K562 (cell line): ENCODE results near the gene RAI14. TPM values are rescaled to one million over a fixed set of nuclear protein-coding genes. Genes with fewer than 3 reads are reported as not detected.
A peak's percentile ranks its signal among the peaks of the same experiment; 100 is the strongest.

Experiments used
- ATF7 ChIP-seq: fragments of 450-650 bp; IDR thresholded peaks from 2 replicates; pipeline ENCODE4 v1.7.1; 2014; ENCODE audit warnings: mild to moderate bottlenecking, moderate library complexity
- BACH1 ChIP-seq: fragments of 200-800 bp; sonication (Bioruptor generic); IDR thresholded peaks from 2 replicates; pipeline ENCODE4 v1.6.1; 2016; ENCODE audit warnings: missing genetic modification characterization, missing compliant biosample characterization
- HIVEP1 ChIP-seq: fragments of 250-450 bp; sonication (Bioruptor Pico); IDR thresholded peaks from 2 replicates; pipeline ENCODE4 v1.4.0; 2020; ENCODE audit warnings: mild to moderate bottlenecking
- KLF1 ChIP-seq: fragments of 450-650 bp; IDR thresholded peaks from 2 replicates; pipeline ENCODE4 v1.6.1; 2016; ENCODE audit warnings: missing genetic modification characterization, missing compliant biosample characterization
- POLR2B ChIP-seq: fragments of 450-650 bp; IDR thresholded peaks from 2 replicates; pipeline ENCODE4 v1.6.1; 2018; ENCODE audit warnings: low read depth; ENCODE audit not compliant: partially characterized antibody
- polyA plus RNA-seq, 8 experiments: library from polyadenylated mRNA; depleted of rRNA in 4 of 8; stranded (reverse) in 5 of 8; unstranded in 3 of 8; fragments of >200 nt; fragmentation: Nextera tagmentation in 2 of 8; fragmentation: Illumina TruSeq in 1 of 8; extraction: Ambion mirVana in 2 of 8; extraction: Trizol in 1 of 8; gene quantifications; 2 replicates each; pipeline versions ENCODE4 v1.2.1 to v1.2.3, GENCODE V29; 2011 to 2014; ENCODE audit warnings: inconsistent platforms in 1 of 8, missing spikeins in 1 of 8
- total RNA-seq, 7 experiments: library from RNA; depleted of rRNA in 6 of 7; stranded (reverse); fragments of >200 nt in 6 of 7; fragmentation: Illumina TruSeq in 2 of 7; extraction: Trizol in 2 of 7; gene quantifications; 2 replicates each; pipeline versions ENCODE4 v1.2.1 to v1.2.3, GENCODE V29; 2011 to 2021; ENCODE audit warnings: low replicate concordance in 1 of 7
- TF ChIP-seq, protein P1 (sequence below): sonication (generic); IDR thresholded peaks from 2 replicates; pipeline ENCODE4 v1.6.1; 2016
- TF ChIP-seq, protein P2 (sequence below): fragments of 250-450 bp; sonication (Bioruptor Pico); IDR thresholded peaks from 2 replicates; pipeline ENCODE4 v1.8.0; 2022; ENCODE audit warnings: inconsistent platforms, mild to moderate bottlenecking, moderate library complexity, borderline replicate concordance
- TF ChIP-seq, protein P3 (sequence below), 2 experiments: fragments of 450-650 bp; IDR thresholded peaks; 2 replicates each; pipeline ENCODE4 v1.6.1; 2016; ENCODE audit warnings: mild to moderate bottlenecking in 2 of 2, borderline replicate concordance in 1 of 2, low read depth in 1 of 2, moderate library complexity in 1 of 2
- TF ChIP-seq, protein P4 (sequence below): sonication (generic); formaldehyde crosslinking; IDR thresholded peaks from 2 replicates; pipeline ENCODE4 v1.8.0; 2022; ENCODE audit warnings: mild to moderate bottlenecking, low read depth, missing genetic modification reagents
- TF ChIP-seq, protein P5 (sequence below), 2 experiments: IDR thresholded peaks; 2 replicates each; pipeline ENCODE4 v1.6.1; 2011; ENCODE audit warnings: borderline replicate concordance in 1 of 2, control low read depth in 1 of 2, low read depth in 1 of 2, low read length in 1 of 2, mild to moderate bottlenecking in 1 of 2, mixed read lengths in 1 of 2, moderate library complexity in 1 of 2; ENCODE audit not compliant: insufficient read depth in 1 of 2, insufficient read length in 1 of 2, poor library complexity in 1 of 2, severe bottlenecking in 1 of 2; ENCODE audit errors: extremely low read depth in 1 of 2
- TF ChIP-seq, protein P6 (sequence below): sonication (generic); formaldehyde crosslinking; IDR thresholded peaks from 2 replicates; pipeline ENCODE4 v1.9.0; 2022; ENCODE audit warnings: mild to moderate bottlenecking, missing genetic modification reagents

Gene RAI14
- total and polyA plus RNA-seq, 9 of the 15 experiments (the other 6 are each of a cell fraction or from before 2014, with no cell fraction given), result 11.3 to 82.5 (median 34.8) TPM

DNA sequence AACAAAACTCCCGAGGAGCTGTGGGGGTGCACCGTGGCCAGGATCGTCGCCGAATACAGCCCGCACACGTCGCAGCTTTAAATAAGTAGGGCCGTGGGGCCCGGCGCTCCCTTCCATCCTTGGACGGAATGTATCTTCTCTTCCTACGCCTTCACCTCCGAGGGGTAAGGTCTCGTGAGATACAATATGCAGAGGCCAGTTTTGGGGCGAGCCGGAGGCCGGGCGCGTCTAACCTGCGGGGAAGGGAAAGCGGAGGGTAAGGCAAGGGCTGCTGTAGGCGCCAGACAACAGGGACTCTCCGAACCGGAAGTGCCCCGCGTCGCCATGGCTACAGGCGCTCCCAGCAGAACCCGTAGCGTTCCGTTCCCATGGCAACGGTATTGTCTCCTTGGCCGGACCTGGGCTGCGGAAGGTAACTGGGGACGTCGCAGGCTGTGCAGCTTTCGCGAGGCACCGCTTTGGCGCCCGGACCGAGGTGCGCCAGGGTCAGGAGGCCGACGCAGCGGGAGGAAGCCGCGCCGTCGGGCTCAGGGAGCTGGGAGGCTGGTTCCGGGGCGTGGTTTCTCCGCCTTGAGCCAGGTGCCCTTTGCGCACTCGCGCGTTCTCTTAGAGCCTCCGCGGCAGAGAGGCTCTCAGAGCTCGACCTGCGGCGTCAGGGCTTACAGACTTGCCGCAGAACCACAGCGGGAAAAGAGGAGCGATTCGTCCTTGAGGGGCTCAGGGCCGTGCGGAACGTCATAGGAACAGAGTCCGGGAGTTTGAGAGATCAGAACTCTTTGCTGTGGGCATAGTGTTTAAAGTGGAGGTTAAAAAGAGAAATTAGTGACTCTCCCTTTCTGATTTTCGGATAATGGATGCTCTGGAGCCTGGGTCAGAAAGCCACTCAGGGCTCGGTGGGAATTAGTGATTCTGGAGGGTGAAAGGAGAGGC, 182.9 kb downstream of the RAI14 start, which contains the start of gene TTC23L (continued):
- TF ChIP-seq, protein P1, sequence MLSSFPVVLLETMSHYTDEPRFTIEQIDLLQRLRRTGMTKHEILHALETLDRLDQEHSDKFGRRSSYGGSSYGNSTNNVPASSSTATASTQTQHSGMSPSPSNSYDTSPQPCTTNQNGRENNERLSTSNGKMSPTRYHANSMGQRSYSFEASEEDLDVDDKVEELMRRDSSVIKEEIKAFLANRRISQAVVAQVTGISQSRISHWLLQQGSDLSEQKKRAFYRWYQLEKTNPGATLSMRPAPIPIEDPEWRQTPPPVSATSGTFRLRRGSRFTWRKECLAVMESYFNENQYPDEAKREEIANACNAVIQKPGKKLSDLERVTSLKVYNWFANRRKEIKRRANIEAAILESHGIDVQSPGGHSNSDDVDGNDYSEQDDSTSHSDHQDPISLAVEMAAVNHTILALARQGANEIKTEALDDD, result no peak
- TF ChIP-seq, protein P2, sequence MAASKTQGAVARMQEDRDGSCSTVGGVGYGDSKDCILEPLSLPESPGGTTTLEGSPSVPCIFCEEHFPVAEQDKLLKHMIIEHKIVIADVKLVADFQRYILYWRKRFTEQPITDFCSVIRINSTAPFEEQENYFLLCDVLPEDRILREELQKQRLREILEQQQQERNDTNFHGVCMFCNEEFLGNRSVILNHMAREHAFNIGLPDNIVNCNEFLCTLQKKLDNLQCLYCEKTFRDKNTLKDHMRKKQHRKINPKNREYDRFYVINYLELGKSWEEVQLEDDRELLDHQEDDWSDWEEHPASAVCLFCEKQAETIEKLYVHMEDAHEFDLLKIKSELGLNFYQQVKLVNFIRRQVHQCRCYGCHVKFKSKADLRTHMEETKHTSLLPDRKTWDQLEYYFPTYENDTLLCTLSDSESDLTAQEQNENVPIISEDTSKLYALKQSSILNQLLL, result no peak
- TF ChIP-seq, protein P3, sequence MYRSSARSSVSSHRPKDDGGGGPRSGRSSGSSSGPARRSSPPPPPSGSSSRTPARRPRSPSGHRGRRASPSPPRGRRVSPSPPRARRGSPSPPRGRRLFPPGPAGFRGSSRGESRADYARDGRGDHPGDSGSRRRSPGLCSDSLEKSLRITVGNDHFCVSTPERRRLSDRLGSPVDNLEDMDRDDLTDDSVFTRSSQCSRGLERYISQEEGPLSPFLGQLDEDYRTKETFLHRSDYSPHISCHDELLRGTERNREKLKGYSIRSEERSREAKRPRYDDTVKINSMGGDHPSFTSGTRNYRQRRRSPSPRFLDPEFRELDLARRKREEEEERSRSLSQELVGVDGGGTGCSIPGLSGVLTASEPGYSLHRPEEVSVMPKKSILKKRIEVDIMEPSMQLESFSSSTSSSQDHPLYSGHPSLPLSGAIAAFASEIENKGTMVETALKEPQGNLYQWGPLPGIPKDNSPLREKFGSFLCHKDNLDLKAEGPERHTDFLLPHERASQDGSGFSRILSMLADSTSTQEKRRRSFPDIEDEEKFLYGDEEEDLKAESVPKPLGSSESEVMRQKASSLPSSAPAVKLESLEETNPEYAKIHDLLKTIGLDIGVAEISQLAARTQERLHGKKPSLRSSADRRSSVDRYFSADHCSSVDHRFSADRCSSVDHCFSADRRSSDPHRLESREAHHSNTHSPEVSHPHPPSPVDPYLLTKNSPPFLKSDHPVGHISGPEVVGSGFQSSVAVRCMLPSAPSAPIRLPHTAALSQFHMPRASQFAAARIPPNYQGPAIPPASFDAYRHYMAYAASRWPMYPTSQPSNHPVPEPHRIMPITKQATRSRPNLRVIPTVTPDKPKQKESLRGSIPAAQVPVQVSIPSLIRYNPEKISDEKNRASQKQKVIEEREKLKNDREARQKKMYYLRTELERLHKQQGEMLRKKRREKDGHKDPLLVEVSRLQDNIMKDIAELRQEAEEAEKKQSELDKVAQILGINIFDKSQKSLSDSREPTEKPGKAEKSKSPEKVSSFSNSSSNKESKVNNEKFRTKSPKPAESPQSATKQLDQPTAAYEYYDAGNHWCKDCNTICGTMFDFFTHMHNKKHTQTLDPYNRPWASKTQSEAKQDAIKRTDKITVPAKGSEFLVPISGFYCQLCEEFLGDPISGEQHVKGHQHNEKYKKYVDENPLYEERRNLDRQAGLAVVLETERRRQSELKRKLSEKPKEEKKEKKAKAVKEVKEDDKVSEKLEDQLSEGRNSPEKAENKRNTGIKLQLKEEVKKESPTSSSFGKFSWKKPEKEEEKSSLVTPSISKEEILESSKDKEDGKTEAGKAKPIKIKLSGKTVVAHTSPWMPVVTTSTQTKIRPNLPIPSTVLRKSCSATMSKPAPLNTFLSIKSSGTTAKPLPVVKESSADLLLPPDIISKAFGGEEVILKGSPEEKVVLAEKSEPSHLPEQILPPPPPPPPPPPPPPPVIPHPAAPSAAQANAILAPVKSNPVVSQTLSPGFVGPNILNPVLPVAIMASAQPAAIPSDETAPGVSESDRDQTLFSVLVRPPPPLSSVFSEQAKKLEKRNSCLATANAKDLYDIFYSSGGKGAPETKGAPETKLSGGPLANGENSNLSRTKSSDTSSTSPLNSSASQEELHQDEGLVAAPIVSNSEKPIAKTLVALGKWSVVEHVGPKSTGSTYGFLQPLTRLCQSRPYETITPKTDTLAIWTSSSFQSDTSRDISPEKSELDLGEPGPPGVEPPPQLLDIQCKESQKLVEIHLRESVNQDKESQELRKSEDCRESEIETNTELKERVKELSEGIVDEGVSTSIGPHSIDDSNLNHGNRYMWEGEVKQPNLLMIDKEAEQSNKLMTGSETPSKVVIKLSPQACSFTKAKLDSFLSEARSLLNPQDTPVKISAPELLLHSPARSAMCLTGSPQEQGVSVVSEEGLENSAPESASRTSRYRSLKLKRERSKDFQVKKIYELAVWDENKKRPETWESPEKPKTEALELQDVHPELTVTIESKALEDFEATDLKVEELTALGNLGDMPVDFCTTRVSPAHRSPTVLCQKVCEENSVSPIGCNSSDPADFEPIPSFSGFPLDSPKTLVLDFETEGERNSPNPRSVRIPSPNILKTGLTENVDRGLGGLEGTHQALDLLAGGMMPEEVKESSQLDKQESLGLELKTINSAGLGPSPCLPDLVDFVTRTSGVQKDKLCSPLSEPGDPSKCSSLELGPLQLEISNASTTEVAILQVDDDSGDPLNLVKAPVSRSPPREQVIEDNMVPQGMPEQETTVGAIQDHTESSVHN (IDR thresholded peaks at IDR 0.05; ENCODE audit: borderline replicate concordance in 1 of 2, low read depth in 1 of 2), result no peak
- peak; percentile 65; the same call in 1 of the 2 replicates for TF ChIP-seq KLF1 (tag)
- TF ChIP-seq ATF7, result peak; percentile 62
- TF ChIP-seq, protein P4, sequence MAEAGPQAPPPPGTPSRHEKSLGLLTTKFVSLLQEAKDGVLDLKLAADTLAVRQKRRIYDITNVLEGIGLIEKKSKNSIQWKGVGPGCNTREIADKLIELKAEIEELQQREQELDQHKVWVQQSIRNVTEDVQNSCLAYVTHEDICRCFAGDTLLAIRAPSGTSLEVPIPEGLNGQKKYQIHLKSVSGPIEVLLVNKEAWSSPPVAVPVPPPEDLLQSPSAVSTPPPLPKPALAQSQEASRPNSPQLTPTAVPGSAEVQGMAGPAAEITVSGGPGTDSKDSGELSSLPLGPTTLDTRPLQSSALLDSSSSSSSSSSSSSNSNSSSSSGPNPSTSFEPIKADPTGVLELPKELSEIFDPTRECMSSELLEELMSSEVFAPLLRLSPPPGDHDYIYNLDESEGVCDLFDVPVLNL (CRISPR knock-in tag), result 0 out of 2 replicates have a peak, but pooled peaks have one; percentile 16
- TF ChIP-seq, protein P5, sequence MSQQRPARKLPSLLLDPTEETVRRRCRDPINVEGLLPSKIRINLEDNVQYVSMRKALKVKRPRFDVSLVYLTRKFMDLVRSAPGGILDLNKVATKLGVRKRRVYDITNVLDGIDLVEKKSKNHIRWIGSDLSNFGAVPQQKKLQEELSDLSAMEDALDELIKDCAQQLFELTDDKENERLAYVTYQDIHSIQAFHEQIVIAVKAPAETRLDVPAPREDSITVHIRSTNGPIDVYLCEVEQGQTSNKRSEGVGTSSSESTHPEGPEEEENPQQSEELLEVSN (IDR thresholded peaks at IDR 0.05; ENCODE audit: borderline replicate concordance in 1 of 2, extremely low read depth in 1 of 2, insufficient read depth in 1 of 2, insufficient read length in 1 of 2, low read depth in 1 of 2, low read length in 1 of 2, poor library complexity in 1 of 2, severe bottlenecking in 1 of 2), result peak; percentile 87 to 92
- TF ChIP-seq BACH1 (tag), result no peak
- peak; percentile 68 for TF ChIP-seq POLR2B
- no peak for TF ChIP-seq HIVEP1
- TF ChIP-seq, protein P6, sequence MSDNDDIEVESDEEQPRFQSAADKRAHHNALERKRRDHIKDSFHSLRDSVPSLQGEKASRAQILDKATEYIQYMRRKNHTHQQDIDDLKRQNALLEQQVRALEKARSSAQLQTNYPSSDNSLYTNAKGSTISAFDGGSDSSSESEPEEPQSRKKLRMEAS (CRISPR knock-in tag), result peak; percentile 49; the same call in 1 of the 2 replicates
